ENCODE data around the gene P2RY2. TPM values are rescaled to one million over a fixed set of nuclear protein-coding genes. Genes with fewer than 3 reads are reported as not detected.
A peak's percentile ranks its signal among the peaks of the same experiment; 100 is the strongest.

P2RY2 gene
- total RNA-seq, 5 donors from 2014 or later (not counting 1 experiment from before 2014, with no cell fraction given) = 0.12 TPM; not detected in 4

DNA sequence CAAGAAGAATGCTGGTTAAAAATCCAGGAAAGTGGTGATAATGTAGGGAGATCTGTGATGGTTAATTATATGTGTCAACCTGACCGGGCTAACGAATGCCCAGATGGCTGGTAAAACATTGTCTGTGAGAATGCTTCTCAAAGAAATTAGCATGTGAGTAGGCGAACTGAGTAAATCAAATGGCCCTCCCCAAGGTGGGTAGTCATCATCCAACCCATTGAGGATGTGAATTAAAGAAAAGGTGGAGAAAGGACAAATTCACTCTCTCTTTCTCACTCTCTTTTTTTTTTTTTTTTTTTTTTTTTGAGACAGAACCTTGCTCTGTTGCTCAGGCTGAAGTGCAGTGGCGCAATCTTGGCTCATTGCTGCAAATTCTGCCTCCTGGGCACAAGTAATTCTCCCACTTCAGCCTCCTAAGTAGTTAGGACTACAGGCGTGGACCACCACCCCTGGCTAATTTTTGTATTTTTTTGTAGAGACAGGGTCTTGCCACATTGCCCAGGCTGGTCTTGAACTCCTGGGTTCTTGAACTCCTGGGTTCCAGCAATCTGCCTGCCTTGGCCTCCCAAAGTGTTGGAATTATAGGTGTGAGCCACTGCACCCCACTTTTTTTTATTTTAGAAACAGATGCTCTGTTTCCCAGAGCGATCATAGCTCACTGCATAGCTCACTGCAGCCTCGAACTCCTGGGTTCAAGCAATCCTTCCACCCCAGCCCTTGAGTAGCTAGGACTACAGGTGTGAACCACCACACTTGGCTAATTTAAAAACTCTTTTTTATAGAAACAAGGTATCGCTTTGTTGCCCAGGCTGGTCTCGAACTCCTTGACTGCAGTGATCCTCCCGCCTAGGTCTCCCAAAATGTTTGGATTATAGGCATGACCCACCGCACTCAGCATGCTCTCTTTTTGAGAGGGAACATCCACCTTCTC lies 32.0 kb downstream of the P2RY2 start:
- Histone ChIP-seq H3K27ac (ENCODE audit: low read length) (no peak overlapping the region), H3K27me3 (replicated peaks in 1 of 2; ENCODE audit: control insufficient read depth in 2 of 2, extremely low read depth in 1 of 2, insufficient read depth in 2 of 2, low read length in 1 of 2) (no peaks in the 10 kb centered on the region), H3K4me3 (ENCODE audit: control insufficient read depth in 1 of 2, extremely low read depth in 1 of 2, low read length in 1 of 2) (no peak overlapping the region), H3K4me1 (ENCODE audit: control insufficient read depth in 1 of 2, extremely low read depth in 1 of 2, insufficient read depth in 2 of 2, low read length in 2 of 2) (no peaks in the 10 kb centered on the region), H3K36me3 (ENCODE audit: control insufficient read depth in 2 of 2, extremely low read depth in 1 of 2, insufficient read depth in 1 of 2, low read length in 1 of 2) (no peaks in the 10 kb centered on the region), H3K9me3 (no peaks in the 10 kb centered on the region)
- H3K9me3 Mint-ChIP-seq = no peaks in the 10 kb centered on the region
- CTCF ChIA-PET = interaction anchor here in 1 of 2 donors (0.6 kb wide), 1 partner anchor 297 kb away, joined by 4 read pairs; no protein-coding TSS in a partner anchor
- no peak overlapping the region for H3K27ac Mint-ChIP-seq
- no peaks in the 10 kb centered on the region for H3K36me3 Mint-ChIP-seq
- ATAC-seq (replicated peaks in 1 of 4) (no peak), DNase-seq (no peak)
- POLR2A ChIA-PET = no interaction called here
- no peaks in the 10 kb centered on the region for H3K27me3 Mint-ChIP-seq
- H3K4me1 Mint-ChIP-seq = peaks cover 0 to 2% (median 0%) of the 10 kb centered on the region in 3 donors
- H3K4me3 Mint-ChIP-seq = no peak overlapping the region
- WGBS (ENCODE audit: insufficient coverage) = over 99% methylated on average over 7 of the region's 11 CpGs

GRCh38 chr11:73252577-73253191 lies 34.6 kb downstream of the P2RY2 start:
- H3K36me3 Mint-ChIP-seq = no peaks in the 10 kb centered on the region
- H3K4me1 Mint-ChIP-seq = no peaks in the 10 kb centered on the region
- Histone ChIP-seq H3K27me3 (replicated peaks in 1 of 2; ENCODE audit: control insufficient read depth in 2 of 2, extremely low read depth in 1 of 2, insufficient read depth in 2 of 2, low read length in 1 of 2) (no peaks in the 10 kb centered on the region), H3K4me3 (ENCODE audit: control insufficient read depth in 1 of 2, extremely low read depth in 1 of 2, low read length in 1 of 2) (no peak overlapping the region), H3K27ac (ENCODE audit: low read length) (no peak overlapping the region), H3K9me3 (no peaks in the 10 kb centered on the region), H3K36me3 (ENCODE audit: control insufficient read depth in 2 of 2, extremely low read depth in 1 of 2, insufficient read depth in 1 of 2, low read length in 1 of 2) (no peaks in the 10 kb centered on the region), H3K4me1 (ENCODE audit: control insufficient read depth in 1 of 2, extremely low read depth in 1 of 2, insufficient read depth in 2 of 2, low read length in 2 of 2) (no peaks in the 10 kb centered on the region)
- no peak overlapping the region for H3K4me3 Mint-ChIP-seq
- no peaks in the 10 kb centered on the region for H3K9me3 Mint-ChIP-seq
- H3K27ac Mint-ChIP-seq = no peak overlapping the region
- CTCF ChIA-PET = no interaction called here
- ATAC-seq (replicated peaks in 1 of 4) (peak in 2 of 4 experiments; percentile 36 to 42), DNase-seq (peak in 1 of 35 experiments; percentile 12)
- H3K27me3 Mint-ChIP-seq = no peaks in the 10 kb centered on the region
- POLR2A ChIA-PET = no interaction called here
- 94% methylated on average over 3 of the region's 4 CpGs for WGBS (ENCODE audit: insufficient coverage)

DNA sequence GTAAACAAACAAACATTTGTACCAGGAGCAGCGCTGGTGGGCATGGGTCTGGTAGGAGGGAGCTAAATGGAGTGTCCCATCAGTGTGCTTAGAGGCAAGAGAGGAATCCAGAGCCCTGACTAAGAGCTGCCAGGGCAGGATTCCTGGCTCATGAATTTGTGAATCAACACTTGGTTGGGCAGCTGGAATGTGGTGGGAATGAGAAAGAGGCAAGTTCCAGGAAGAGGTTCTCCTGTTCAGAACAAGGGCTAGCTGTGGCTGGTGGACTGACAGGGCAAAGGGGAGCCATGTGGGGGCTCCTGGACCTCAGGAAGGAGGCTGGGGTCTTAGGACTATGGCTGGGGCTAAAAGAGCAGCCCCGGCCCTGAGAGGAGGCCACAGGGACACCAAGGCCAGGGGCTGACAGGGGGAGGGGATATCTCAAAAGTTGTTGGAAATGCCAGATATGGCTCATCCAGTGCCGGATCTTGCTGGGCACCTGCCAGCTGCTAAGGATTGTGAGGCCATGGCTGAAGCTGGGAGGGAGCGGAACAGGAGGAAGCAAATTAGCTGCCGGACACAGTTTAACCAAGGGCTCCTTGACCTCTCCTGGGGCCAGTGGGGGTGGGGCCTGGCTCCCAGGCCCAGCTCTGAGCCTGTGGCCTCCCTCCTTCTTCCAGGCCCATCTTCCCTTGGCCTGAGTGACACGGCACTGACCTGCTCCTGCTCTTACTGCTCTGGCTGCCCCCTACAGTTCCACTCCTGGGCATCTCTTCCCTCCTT lies 39.4 kb downstream of the P2RY2 start:
- Histone ChIP-seq H3K9me3 (no peaks in the 10 kb centered on the region), H3K4me3 (ENCODE audit: control insufficient read depth in 1 of 2, extremely low read depth in 1 of 2, low read length in 1 of 2) (no peak overlapping the region), H3K27me3 (replicated peaks in 1 of 2; ENCODE audit: control insufficient read depth in 2 of 2, extremely low read depth in 1 of 2, insufficient read depth in 2 of 2, low read length in 1 of 2) (peaks cover 0 to 9% of the 10 kb centered on the region in 2 experiments), H3K36me3 (ENCODE audit: control insufficient read depth in 2 of 2, extremely low read depth in 1 of 2, insufficient read depth in 1 of 2, low read length in 1 of 2) (no peaks in the 10 kb centered on the region), H3K4me1 (ENCODE audit: control insufficient read depth in 1 of 2, extremely low read depth in 1 of 2, insufficient read depth in 2 of 2, low read length in 2 of 2) (no peaks in the 10 kb centered on the region), H3K27ac (ENCODE audit: low read length) (no peak overlapping the region)
- 98% methylated on average over 5 of the region's 6 CpGs for WGBS (ENCODE audit: insufficient coverage)
- ATAC-seq (replicated peaks in 1 of 4) (no peak), DNase-seq (peak in 1 of 35 experiments; percentile 11)
- CTCF ChIA-PET = no interaction called here
- Mint-ChIP-seq H3K9me3 (no peaks in the 10 kb centered on the region), H3K4me1 (no peaks in the 10 kb centered on the region), H3K4me3 (no peak overlapping the region), H3K27me3 (peaks cover 0 to 7% of the 10 kb centered on the region in 2 donors), H3K27ac (no peak overlapping the region), H3K36me3 (no peaks in the 10 kb centered on the region)
- POLR2A ChIA-PET = no interaction called here

GRCh38 chr11:73258104-73259035 lies 40.3 kb downstream of the P2RY2 start:
- no peaks in the 10 kb centered on the region for H3K36me3 ChIP-seq (ENCODE audit: control insufficient read depth in 2 of 2, extremely low read depth in 1 of 2, insufficient read depth in 1 of 2, low read length in 1 of 2)
- Mint-ChIP-seq H3K36me3 (no peaks in the 10 kb centered on the region), H3K4me1 (no peaks in the 10 kb centered on the region), H3K4me3 (no peak overlapping the region), H3K27me3 (peaks cover 5 to 16% of the 10 kb centered on the region in 2 donors), H3K27ac (no peak overlapping the region), H3K9me3 (no peaks in the 10 kb centered on the region)
- CTCF ChIA-PET = interaction anchor here in 1 of 2 donors (0.6 kb wide), 1 partner anchor 334 kb away, joined by 7 read pairs; no protein-coding TSS in a partner anchor
- 70% methylated on average over 5 of the region's 7 CpGs for WGBS (ENCODE audit: insufficient coverage)
- peaks cover 0 to 15% of the 10 kb centered on the region in 2 experiments for H3K27me3 ChIP-seq (replicated peaks in 1 of 2; ENCODE audit: control insufficient read depth in 2 of 2, extremely low read depth in 1 of 2, insufficient read depth in 2 of 2, low read length in 1 of 2)
- POLR2A ChIA-PET = interaction anchor here in 1 of 2 donors (0.6 kb wide), 1 partner anchor 1997 kb away, joined by 3 read pairs; no protein-coding TSS in a partner anchor
- no peak for ATAC-seq (replicated peaks in 1 of 4)
- no peaks in the 10 kb centered on the region for H3K4me1 ChIP-seq (ENCODE audit: control insufficient read depth in 1 of 2, extremely low read depth in 1 of 2, insufficient read depth in 2 of 2, low read length in 2 of 2)
- no peak overlapping the region for H3K4me3 ChIP-seq (ENCODE audit: control insufficient read depth in 1 of 2, extremely low read depth in 1 of 2, low read length in 1 of 2)
- H3K9me3 ChIP-seq = no peaks in the 10 kb centered on the region
- H3K27ac ChIP-seq (ENCODE audit: low read length) = no peak overlapping the region
- DNase-seq = peak in 1 of 35 experiments; percentile 14

DNA sequence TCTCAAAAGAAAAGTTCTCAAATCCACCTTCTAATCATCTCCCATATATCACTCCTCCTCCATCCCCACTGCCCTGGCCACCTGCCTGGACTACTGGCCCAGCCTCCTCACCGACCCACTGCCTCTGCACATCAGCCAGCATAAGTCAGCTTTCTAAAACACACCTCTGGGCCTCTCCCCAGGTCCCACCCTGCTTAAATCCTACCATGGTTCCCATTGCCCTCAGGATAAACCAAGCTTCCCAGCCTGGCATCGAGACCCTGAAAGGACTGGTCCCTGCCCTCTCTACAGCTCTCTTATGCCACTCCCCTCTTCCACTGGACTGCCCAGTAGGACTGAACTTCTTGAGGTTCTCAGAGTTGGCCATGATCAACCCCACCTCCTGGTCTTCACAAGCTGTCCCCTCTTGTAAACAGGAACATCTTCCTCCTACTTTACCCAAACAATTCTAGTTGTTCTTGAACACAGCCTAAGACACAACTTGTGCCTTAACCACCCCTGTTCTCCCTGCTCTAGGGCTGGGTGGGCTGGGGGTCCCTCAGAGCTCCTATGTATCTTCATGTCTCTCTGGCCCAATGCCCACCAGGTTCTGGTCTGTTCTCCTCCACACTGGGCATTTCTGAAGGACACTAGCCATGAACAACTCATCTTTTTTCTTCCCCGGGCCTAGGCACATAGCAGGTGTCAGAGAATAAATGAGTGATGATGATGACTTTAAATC lies 41.5 kb downstream of the P2RY2 start:
- Mint-ChIP-seq H3K9me3 (no peaks in the 10 kb centered on the region), H3K4me1 (peaks cover 0 to under 1% (median 0%) of the 10 kb centered on the region in 3 donors), H3K4me3 (no peak overlapping the region), H3K27me3 (peaks cover 11 to 24% of the 10 kb centered on the region in 2 donors), H3K36me3 (no peaks in the 10 kb centered on the region), H3K27ac (no peak overlapping the region)
- no peak overlapping the region for H3K4me3 ChIP-seq (ENCODE audit: control insufficient read depth in 1 of 2, extremely low read depth in 1 of 2, low read length in 1 of 2)
- DNase-seq (peak in 1 of 35 experiments; percentile 2), ATAC-seq (replicated peaks in 1 of 4) (no peak)
- WGBS (ENCODE audit: insufficient coverage) = 75% methylated on average over 2 of the region's 3 CpGs
- no peaks in the 10 kb centered on the region for H3K9me3 ChIP-seq
- H3K27me3 ChIP-seq (replicated peaks in 1 of 2; ENCODE audit: control insufficient read depth in 2 of 2, extremely low read depth in 1 of 2, insufficient read depth in 2 of 2, low read length in 1 of 2) = peaks cover 0 to 26% of the 10 kb centered on the region in 2 experiments
- CTCF ChIA-PET = no interaction called here
- H3K36me3 ChIP-seq (ENCODE audit: control insufficient read depth in 2 of 2, extremely low read depth in 1 of 2, insufficient read depth in 1 of 2, low read length in 1 of 2) = no peaks in the 10 kb centered on the region
- H3K4me1 ChIP-seq (ENCODE audit: control insufficient read depth in 1 of 2, extremely low read depth in 1 of 2, insufficient read depth in 2 of 2, low read length in 2 of 2) = no peaks in the 10 kb centered on the region
- H3K27ac ChIP-seq (ENCODE audit: low read length) = no peak overlapping the region
- POLR2A ChIA-PET = interaction anchor here in 1 of 2 donors (0.6 to 0.7 kb wide), 2 partner anchors 26 to 1996 kb away, joined by 3 to 8 read pairs; no protein-coding TSS in a partner anchor
